H1 (cell line): ENCODE results near the gene ZBED1.

Experiments
- NRF1 ChIP-seq: IDR thresholded peaks from 2 replicates; pipeline ENCODE4 v1.6.1; 2011; ENCODE audit warnings: mild to moderate bottlenecking, low read depth, low read length, improper control_type of control experiment
- RNF2 ChIP-seq: fragments of 200-900, 300-1000 bp; sonication (generic); IDR thresholded peaks from 2 replicates; pipeline ENCODE4 v1.7.1; 2016; ENCODE audit warnings: borderline replicate concordance, low read depth, mild to moderate bottlenecking, antibody characterized with exemption, low read length; ENCODE audit not compliant: poor library complexity, severe bottlenecking; ENCODE audit errors: missing control alignments
- TAF7 ChIP-seq: optimal IDR thresholded peaks from 2 replicates; pipeline ENCODE3; 2011; ENCODE audit warnings: low read depth, mild to moderate bottlenecking, inconsistent platforms, low read length, moderate library complexity, borderline replicate concordance

- TF ChIP-seq RNF2 (no peak), TAF7 (no peak), NRF1 (no peak)
These were observed 6.4 kb upstream of the ZBED1 start for GRCh38 chrX:2507196-2507595.
